Mucosa of gallbladder (tissue), 1 donor: ENCODE measurements around the gene MARK4. TPM values are rescaled to one million over a fixed set of nuclear protein-coding genes. Genes with fewer than 3 reads are reported as not detected.
"Not testable (repeated sequence)": the region's sequence is repeated elsewhere in the genome, so short reads cannot be mapped to it uniquely, and the experiment has no call there.

Experiments used
- DNase-seq: peaks from one replicate; pipeline ENCODE4 v3.0.0-alpha.2; 2020; ENCODE audit warnings: low spot score
- total RNA-seq: library from RNA; stranded (reverse); gene quantifications from one replicate; pipeline ENCODE4 v1.2.1, GENCODE V29; 2021
- donor health status: DM: no; HTN: no; CAD: no.

The MARK4 gene
- total RNA-seq, 1 donor from 2014 or later, result 38.8 TPM

- DNase-seq, result no peak
Observed at GRCh38 chr19:45304141-45304926, 53.3 kb downstream of the MARK4 start.

GRCh38 chr19:45305007-45305406, 53.9 kb downstream of the MARK4 start:
- DNase-seq, result no peak

- no peak for DNase-seq
Observed at GRCh38 chr19:45305421-45305820, 54.4 kb downstream of the MARK4 start.

GRCh38 chr19:45306040-45306439, 55.0 kb downstream of the MARK4 start:
- no peak for DNase-seq

GRCh38 chr19:45306518-45307027, 55.5 kb downstream of the MARK4 start:
- no peak for DNase-seq

GRCh38 chr19:45307361-45307760, 56.3 kb downstream of the MARK4 start:
- no peak for DNase-seq

GRCh38 chr19:45309322-45309721, 58.3 kb downstream of the MARK4 start:
- not testable (repeated sequence) for DNase-seq

- no peak for DNase-seq
Observed at GRCh38 chr19:45311621-45312020, 60.5 kb downstream of the MARK4 start.

- not testable (repeated sequence) for DNase-seq
Observed at GRCh38 chr19:45312285-45312684, 61.2 kb downstream of the MARK4 start.

GRCh38 chr19:45314708-45315245, 63.7 kb downstream of the MARK4 start:
- no peak for DNase-seq

GRCh38 chr19:45315304-45315703, 64.2 kb downstream of the MARK4 start:
- no peak for DNase-seq

GRCh38 chr19:45320997-45321775, 70.1 kb downstream of the MARK4 start:
- no peak for DNase-seq

- no peak for DNase-seq
Observed at GRCh38 chr19:45321848-45322247, 70.8 kb downstream of the MARK4 start.

- DNase-seq, result no peak
Observed at GRCh38 chr19:45322311-45322710, 71.2 kb downstream of the MARK4 start.

- DNase-seq, result no peak
Observed at GRCh38 chr19:45322744-45323281, 71.7 kb downstream of the MARK4 start, which contains the start of gene CKM. CKM (minus strand) TSS chr19:45322875; CDS start chr19:45319713, 3,162 bp downstream.

- no peak for DNase-seq
Observed at GRCh38 chr19:45323671-45324081, 72.6 kb downstream of the MARK4 start.

- DNase-seq, result no peak
Observed at GRCh38 chr19:45324349-45324907, 73.4 kb downstream of the MARK4 start.

- DNase-seq, result no peak
Observed at GRCh38 chr19:45327404-45328143, 76.5 kb downstream of the MARK4 start.

- DNase-seq, result no peak
Observed at GRCh38 chr19:45331411-45331810, 80.3 kb downstream of the MARK4 start.

- DNase-seq, result no peak
Observed at GRCh38 chr19:45333609-45334303, 82.7 kb downstream of the MARK4 start.
